Endothelial cell of umbilical vein (primary cell): ENCODE data around the gene NMU. TPM values are rescaled to one million over a fixed set of nuclear protein-coding genes. Genes with fewer than 3 reads are reported as not detected.

Source experiments
- BruUV-seq: library from RNA; stranded (reverse); fragments of 400-500 nt; replicated peaks from 2 replicates; lab custom pipeline; 2021; lab: Mats Ljungman, UMichigan
- CTCF ChIA-PET: fragments of 300-600, 350-600 bp; sonication (Branson Sonifier 250); formaldehyde crosslinking; loops from one replicate; lab custom pipeline; 2021; ENCODE audit warnings: antibody characterized with exemption, inconsistent platforms; lab: Charles Lee
- POLR2A ChIA-PET: fragments of 300-600, 350-600 bp; sonication (Branson Sonifier 250); formaldehyde crosslinking; loops from one replicate; lab custom pipeline; 2021; ENCODE audit warnings: antibody characterized with exemption, inconsistent platforms; lab: Charles Lee
- DNase-seq: peaks from one replicate; pipeline ENCODE4 v3.0.0-alpha.2; 2011; ENCODE audit warnings: low read depth, low spot score
- FAIRE-seq: peaks from 2 replicates; lab custom pipeline; 2011; peaks lifted over from hg19 to GRCh38; lab: Jason Lieb, UNC
- H2AFZ ChIP-seq: 2 replicates; pipeline ENCODE4 v1.6.0; 2012; ENCODE audit warnings: low read depth, low read length, control low read depth, inconsistent platforms
- H3K27ac ChIP-seq: 2 replicates; pipeline ENCODE4 v1.5.1; 2011; ENCODE audit warnings: low read depth, mild to moderate bottlenecking, control low read depth, low read length, moderate library complexity; ENCODE audit not compliant: insufficient read depth
- H3K27me3 ChIP-seq, 2 experiments: 2 replicates each; pipeline versions ENCODE4 v1.6.0 to v1.6.1; 2011; ENCODE audit warnings: low read length in 2 of 2, mixed read lengths in 1 of 2; ENCODE audit not compliant: control insufficient read depth in 2 of 2, insufficient read depth in 2 of 2
- H3K36me3 ChIP-seq, 2 experiments: 2 replicates in 1 of 2; 3 replicates in 1 of 2; pipeline ENCODE4 v1.5.1; 2011; ENCODE audit warnings: low read length in 2 of 2, mild to moderate bottlenecking in 1 of 2, moderate library complexity in 1 of 2; ENCODE audit not compliant: control insufficient read depth in 2 of 2, insufficient read depth in 2 of 2; ENCODE audit errors: extremely low read depth in 1 of 2
- H3K4me1 ChIP-seq: 3 replicates; pipeline ENCODE4 v1.5.1; 2011; ENCODE audit warnings: mild to moderate bottlenecking, low read length; ENCODE audit not compliant: control insufficient read depth, insufficient read depth; ENCODE audit errors: extremely low read depth
- H3K4me2 ChIP-seq: 2 replicates; pipeline ENCODE4 v1.6.1; 2011; ENCODE audit warnings: low read length, control low read depth, mixed read lengths; ENCODE audit not compliant: insufficient read depth
- H3K4me3 ChIP-seq, 3 experiments: fragments of 200-600 bp in 1 of 3; sonication (generic), shearing (Covaris generic) in 1 of 3; replicated peaks in 1 of 3; 2 replicates each; pipeline ENCODE4 v1.5.1; 2011 to 2016; ENCODE audit warnings: control low read depth in 3 of 3, low read length in 3 of 3, mild to moderate bottlenecking in 2 of 3, inconsistent platforms in 1 of 3, low read depth in 1 of 3, moderate library complexity in 1 of 3; ENCODE audit not compliant: insufficient read depth in 1 of 3
- H3K79me2 ChIP-seq: 2 replicates; pipeline ENCODE4 v1.6.0; 2012; ENCODE audit warnings: low read length, inconsistent platforms; ENCODE audit not compliant: control insufficient read depth, insufficient read depth
- H3K9ac ChIP-seq: replicated peaks from 2 replicates; pipeline ENCODE3; 2011; ENCODE audit warnings: low read length, control low read depth; ENCODE audit not compliant: insufficient read depth; ENCODE audit errors: extremely low read depth
- H3K9me1 ChIP-seq: replicated peaks from 3 replicates; pipeline ENCODE4 v1.6.0; 2011; ENCODE audit warnings: mild to moderate bottlenecking, low read length; ENCODE audit not compliant: control insufficient read depth, insufficient read depth; ENCODE audit errors: extremely low read depth
- H3K9me3 ChIP-seq: replicated peaks from 2 replicates; pipeline ENCODE4 v1.5.1; 2012; ENCODE audit warnings: low read length, inconsistent platforms; ENCODE audit not compliant: control insufficient read depth, insufficient read depth
- H4K20me1 ChIP-seq: replicated peaks from 2 replicates; pipeline ENCODE3; 2011; ENCODE audit warnings: mild to moderate bottlenecking, low read length; ENCODE audit not compliant: control insufficient read depth, insufficient read depth; ENCODE audit errors: extremely low read depth
- GATA2 ChIP-seq: IDR thresholded peaks from 2 replicates; pipeline ENCODE4 v1.7.0; 2011; ENCODE audit warnings: low read depth, mild to moderate bottlenecking, moderate library complexity, mixed read lengths, low read length; ENCODE audit not compliant: insufficient read length, insufficient read depth
- JUN ChIP-seq: IDR thresholded peaks from 2 replicates; pipeline ENCODE4 v1.6.1; 2011; ENCODE audit warnings: borderline replicate concordance, low read depth; ENCODE audit not compliant: insufficient read length, insufficient read depth
- MYC ChIP-seq: IDR thresholded peaks from one replicate; pipeline ENCODE4 v1.6.1; 2011; ENCODE audit warnings: mild to moderate bottlenecking, low read depth, low read length
- POLR2A ChIP-seq: IDR thresholded peaks from 2 replicates; pipeline ENCODE4 v1.6.1; 2012; ENCODE audit warnings: low read depth, mild to moderate bottlenecking, control low read depth, low read length
- POLR2AphosphoS5 ChIP-seq: IDR thresholded peaks from 2 replicates; pipeline ENCODE4 v1.6.1; 2012; ENCODE audit warnings: low read depth, mild to moderate bottlenecking, control low read depth, low read length, moderate library complexity; ENCODE audit not compliant: insufficient read depth
- dilution Hi-C: fragments of 300-500 bp; cut with MboI; formaldehyde crosslinking; loops from one replicate; pipeline ENCODE4 v1.15.0; 2019; ENCODE audit warnings: low sequenced_read_pairs; ENCODE audit not compliant: extremely low pct_ligation_motif_present
- intact Hi-C: fragments of 100-400 bp; cut with micrococcal nuclease; formaldehyde crosslinking; loops from one replicate; pipeline ENCODE4 v1.10.0; 2022
- polyA plus RNA-seq, 4 experiments: library from polyadenylated mRNA; depleted of rRNA in 3 of 4; stranded (reverse) in 3 of 4; unstranded in 1 of 4; fragments of >200 nt; gene quantifications; 2 replicates each; pipeline versions ENCODE4 v1.2.1 to v1.2.3, GENCODE V29; 2011 to 2012; ENCODE audit warnings: missing spikeins in 1 of 4
- total RNA-seq: library from RNA; stranded (reverse); gene quantifications from 2 replicates; pipeline ENCODE4 v1.2.3, GENCODE V29; 2021
- TF ChIP-seq, protein P1 (sequence below), 2 donors: IDR thresholded peaks; 1 replicate in 1 of 2; 2 replicates in 1 of 2; pipeline ENCODE4 v1.5.1; 2011; ENCODE audit warnings: low read length in 2 of 2, mild to moderate bottlenecking in 2 of 2, moderate library complexity in 2 of 2, control low read depth in 1 of 2, inconsistent platforms in 1 of 2, low read depth in 1 of 2; ENCODE audit not compliant: insufficient read depth in 1 of 2; ENCODE audit errors: extremely low read depth in 1 of 2

Gene NMU
- total and polyA plus RNA-seq, 2 donors (not counting 3 experiments of a cell fraction or from before 2014, with no cell fraction given), result 1.4 to 3.7 TPM

DNA sequence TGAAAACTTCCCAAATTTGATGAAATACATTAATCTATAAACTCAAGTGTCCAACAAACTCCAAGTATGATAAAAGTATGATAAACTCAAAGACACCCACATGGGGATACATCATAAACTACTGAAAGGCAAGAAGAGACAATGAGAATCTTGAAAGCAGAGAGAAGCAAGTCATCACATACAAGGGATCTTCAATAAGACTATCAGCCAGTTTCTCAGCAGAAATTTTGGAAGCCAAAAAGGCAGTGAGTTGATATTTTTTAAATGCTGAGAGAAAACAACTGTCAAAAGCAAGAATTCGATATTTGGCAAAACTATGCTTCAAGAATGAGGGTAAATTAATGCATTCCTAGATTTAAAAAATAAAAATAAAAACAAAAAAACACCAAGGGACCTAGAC, 60.6 kb downstream of the NMU start:
- dilution Hi-C loops, result no loop called here
- CTCF ChIA-PET, result no interaction called here
- FAIRE-seq (no peak), DNase-seq (no peak)
- no peaks in the 10 kb centered on the region for H3K9me1 ChIP-seq
- no peak overlapping the region for H3K27ac ChIP-seq
- H3K9me3 ChIP-seq, result no peaks in the 10 kb centered on the region
- no peak overlapping the region for H3K4me3 ChIP-seq
- H2AFZ ChIP-seq, result no peak overlapping the region
- TF ChIP-seq POLR2AphosphoS5, result no peak
- H3K9ac ChIP-seq, result no peak overlapping the region
- no peaks in the 10 kb centered on the region for H3K36me3 ChIP-seq
- H3K4me1 ChIP-seq, result no peaks in the 10 kb centered on the region
- H4K20me1 ChIP-seq, result no peaks in the 10 kb centered on the region
- POLR2A ChIA-PET, result no interaction called here
- no peaks in the 10 kb centered on the region for H3K79me2 ChIP-seq
- peaks cover 3 to 4% of the 10 kb centered on the region in 2 experiments for H3K27me3 ChIP-seq
- no peak overlapping the region for H3K4me2 ChIP-seq
- intact Hi-C loops, result no loop called here
- no TSS peak for BruUV-seq

DNA sequence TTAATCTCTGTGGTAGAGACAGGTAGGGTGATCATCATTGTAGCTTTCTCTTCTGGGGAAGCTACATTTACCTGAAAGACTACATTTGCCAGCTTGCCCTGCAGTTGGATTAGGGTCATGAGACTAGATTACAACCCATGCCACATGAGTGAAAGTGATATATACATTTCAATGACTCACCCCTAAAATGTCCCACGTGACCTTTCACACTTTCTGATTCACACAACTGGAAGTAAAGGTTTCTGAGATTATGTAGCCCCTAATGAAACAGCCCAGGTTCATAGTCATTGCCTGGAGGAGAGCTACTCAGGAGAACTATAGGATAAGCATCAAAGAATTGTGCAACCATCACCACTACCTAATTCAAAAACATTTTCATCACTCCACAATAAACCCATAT, 61.8 kb downstream of the NMU start:
- Histone ChIP-seq H3K4me2 (no peak overlapping the region), H3K36me3 (no peaks in the 10 kb centered on the region), H3K4me3 (no peak overlapping the region), H3K9ac (no peak overlapping the region), H3K27ac (no peak overlapping the region), H3K4me1 (no peaks in the 10 kb centered on the region), H3K9me1 (no peaks in the 10 kb centered on the region), H3K79me2 (no peaks in the 10 kb centered on the region), H3K27me3 (peaks cover 3 to 4% of the 10 kb centered on the region in 2 experiments), H2AFZ (no peak overlapping the region), H4K20me1 (no peaks in the 10 kb centered on the region), H3K9me3 (no peaks in the 10 kb centered on the region)
- BruUV-seq, result no TSS peak
- intact Hi-C loops (no loop called here), dilution Hi-C loops (no loop called here)
- ChIA-PET CTCF (interaction anchor here (1.2 to 1.4 kb wide), 2 partner anchors 20 to 603 kb away, joined by 3 read pairs; no protein-coding TSS in a partner anchor), POLR2A (no interaction called here)
- no peak for FAIRE-seq
- no peak for DNase-seq
- TF ChIP-seq GATA2 (no peak), MYC (no peak), POLR2AphosphoS5 (no peak), JUN (no peak), POLR2A (no peak)
- TF ChIP-seq, protein P1, sequence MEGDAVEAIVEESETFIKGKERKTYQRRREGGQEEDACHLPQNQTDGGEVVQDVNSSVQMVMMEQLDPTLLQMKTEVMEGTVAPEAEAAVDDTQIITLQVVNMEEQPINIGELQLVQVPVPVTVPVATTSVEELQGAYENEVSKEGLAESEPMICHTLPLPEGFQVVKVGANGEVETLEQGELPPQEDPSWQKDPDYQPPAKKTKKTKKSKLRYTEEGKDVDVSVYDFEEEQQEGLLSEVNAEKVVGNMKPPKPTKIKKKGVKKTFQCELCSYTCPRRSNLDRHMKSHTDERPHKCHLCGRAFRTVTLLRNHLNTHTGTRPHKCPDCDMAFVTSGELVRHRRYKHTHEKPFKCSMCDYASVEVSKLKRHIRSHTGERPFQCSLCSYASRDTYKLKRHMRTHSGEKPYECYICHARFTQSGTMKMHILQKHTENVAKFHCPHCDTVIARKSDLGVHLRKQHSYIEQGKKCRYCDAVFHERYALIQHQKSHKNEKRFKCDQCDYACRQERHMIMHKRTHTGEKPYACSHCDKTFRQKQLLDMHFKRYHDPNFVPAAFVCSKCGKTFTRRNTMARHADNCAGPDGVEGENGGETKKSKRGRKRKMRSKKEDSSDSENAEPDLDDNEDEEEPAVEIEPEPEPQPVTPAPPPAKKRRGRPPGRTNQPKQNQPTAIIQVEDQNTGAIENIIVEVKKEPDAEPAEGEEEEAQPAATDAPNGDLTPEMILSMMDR (IDR thresholded peaks at IDR 0.05; ENCODE audit: extremely low read depth in 1 of 2, insufficient read depth in 1 of 2, low read depth in 1 of 2, low read length in 2 of 2), result no peak
